GM10847 (cell line): ENCODE data around the gene UAP1.

ENCODE experiments used
- POLR2A ChIP-seq: IDR thresholded peaks from 2 replicates; pipeline ENCODE4 v1.6.1; 2011; ENCODE audit not compliant: insufficient read length; ENCODE audit errors: extremely low read depth

UAP1 gene

DNA sequence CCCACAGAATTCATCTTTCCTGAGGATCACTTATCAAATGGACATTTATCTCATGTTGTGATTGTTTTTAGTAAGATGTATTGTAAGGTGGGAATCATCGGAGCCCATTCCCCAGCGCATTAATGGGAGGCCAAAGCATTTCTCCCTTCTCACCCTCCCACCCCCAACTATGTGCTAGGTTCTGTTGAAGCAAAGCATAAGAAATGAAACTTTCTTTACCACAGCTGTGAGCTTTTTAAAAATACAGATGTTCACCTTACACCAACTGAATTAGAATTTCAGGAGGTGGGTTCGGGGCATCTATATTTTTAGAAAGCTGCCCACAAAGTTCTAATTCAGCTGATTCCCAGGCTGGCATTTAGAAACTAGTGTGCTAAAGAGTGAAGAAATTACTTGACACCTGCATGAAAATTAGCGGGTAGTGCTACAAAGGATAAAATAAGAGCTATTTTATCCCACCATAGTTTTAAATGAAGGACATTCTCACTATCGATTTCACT lies 26.3 kb downstream of the UAP1 start:
- TF ChIP-seq POLR2A: no peak

GRCh38 chr1:162590101-162590500 lies 28.6 kb downstream of the UAP1 start:
- no peak for TF ChIP-seq POLR2A

DNA sequence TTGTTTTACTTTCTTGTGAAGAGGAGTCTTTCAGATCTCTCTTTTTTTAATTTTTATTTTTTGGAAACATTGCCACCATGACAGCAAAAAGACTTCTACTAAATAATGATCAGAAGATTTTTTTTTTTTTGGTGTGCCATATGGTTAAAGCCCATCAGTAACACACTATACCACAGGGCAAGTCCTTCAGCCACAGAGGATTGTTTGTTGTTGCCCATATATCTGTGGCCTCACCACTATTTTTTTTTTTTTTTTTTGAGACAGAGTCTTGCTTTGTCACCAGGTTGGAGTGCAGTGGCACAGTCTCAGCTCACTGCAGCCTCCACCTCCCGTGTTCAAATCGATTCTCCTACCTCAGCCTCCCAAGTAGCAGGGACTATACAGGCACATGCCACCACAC lies 29.2 kb downstream of the UAP1 start:
- TF ChIP-seq POLR2A: no peak

DNA sequence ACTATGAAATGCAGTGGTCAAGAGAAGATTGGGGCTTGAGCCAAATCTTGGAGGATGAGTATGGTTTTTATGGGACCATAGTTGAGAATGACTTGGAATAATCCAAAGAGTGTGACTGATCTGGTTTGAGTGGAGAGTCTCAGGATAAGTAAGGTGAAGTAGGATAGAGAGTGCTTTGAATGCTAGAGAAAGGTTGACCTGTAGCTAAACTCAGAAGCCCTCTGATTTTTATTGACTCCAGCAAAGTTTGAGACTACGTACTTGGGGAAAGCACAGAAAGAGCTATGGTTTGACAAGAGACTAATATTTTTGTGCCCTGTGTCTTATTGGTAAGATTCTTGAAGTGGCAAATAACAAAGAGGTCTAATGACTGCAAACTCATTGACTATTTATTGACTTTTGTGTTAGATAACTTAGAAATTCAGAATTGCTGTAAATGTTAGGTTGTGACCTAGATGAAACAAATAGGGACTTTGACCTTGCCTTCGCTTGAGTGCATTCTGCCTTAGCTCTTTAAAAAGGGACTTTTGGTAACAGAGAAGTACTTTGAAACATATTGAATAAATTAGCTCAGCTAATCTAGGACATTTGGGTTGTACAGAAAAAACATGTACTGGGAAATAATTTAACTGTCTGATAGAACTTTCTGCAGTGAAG lies 35.1 kb downstream of the UAP1 start:
- TF ChIP-seq POLR2A: no peak

DNA sequence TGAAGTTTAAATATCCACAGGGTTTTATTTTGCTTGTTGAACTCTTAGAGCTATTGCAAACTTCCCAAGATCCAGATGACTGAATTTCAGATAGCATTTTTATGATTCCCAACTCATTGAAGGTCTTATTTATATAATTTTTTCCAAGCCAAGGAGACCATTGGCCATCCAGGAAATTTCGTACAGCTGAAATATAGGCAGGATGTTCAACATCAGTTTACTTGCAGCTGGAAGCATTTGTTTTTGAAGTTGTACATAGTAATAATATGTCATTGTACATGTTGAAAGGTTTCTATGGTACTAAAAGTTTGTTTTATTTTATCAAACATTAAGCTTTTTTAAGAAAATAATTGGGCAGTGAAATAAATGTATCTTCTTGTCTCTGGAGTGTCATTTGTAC lies 37.9 kb downstream of the UAP1 start:
- TF ChIP-seq POLR2A: no peak

DNA sequence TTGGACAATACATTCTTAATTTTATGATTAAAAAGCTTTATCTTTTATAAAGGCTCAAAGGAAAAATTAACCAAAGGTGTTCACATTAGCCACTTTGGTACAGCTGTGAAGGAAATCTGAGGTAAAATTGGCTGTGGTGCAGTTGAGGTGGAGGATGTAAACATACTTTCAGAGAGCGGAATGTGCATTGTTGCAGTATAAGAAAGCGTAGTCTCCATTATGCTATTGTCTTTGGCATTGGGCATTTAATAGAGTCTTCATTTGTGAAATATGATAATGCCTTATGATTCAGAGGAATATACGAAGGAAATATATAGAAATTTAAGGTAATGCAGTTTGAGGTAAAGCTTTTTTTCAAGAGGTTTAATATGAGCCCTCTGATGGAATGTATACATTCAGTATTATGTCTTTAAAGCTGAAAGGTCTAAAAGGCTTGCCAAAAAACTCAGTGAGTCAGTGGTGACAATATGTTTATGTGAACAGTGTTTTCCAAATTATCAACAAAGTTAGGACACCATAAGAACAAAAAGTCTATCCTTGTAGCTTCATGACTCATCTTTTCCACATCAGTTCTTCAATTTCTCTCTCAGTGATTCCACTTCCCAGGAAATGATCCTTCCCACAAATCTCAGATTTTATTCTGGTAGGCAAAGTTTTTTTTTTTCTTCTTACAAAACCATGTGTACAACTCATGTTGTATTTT lies 43.9 kb downstream of the UAP1 start:
- TF ChIP-seq POLR2A: no peak

DNA sequence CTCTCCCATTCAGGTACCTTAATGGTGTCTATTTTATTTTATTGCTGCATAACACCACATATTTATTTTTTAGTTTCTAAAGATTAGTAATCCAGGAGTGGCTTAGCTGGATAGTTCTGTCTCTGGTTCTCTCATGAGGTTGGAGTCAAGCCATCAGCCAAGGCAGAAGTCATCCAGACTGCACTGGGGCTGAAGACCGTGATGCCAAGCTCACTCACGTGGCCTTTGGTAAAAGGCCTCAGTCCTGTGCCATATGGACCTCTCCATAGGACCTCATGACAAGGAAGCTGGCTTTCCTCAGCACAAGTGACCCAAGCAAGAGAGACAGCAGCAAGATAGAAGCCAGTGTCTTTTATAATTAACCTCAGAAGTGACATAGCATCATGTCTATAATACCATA lies 47.8 kb downstream of the UAP1 start:
- no peak for TF ChIP-seq POLR2A

GRCh38 chr1:162612606-162613400 lies 51.3 kb downstream of the UAP1 start:
- no peak for TF ChIP-seq POLR2A

DNA sequence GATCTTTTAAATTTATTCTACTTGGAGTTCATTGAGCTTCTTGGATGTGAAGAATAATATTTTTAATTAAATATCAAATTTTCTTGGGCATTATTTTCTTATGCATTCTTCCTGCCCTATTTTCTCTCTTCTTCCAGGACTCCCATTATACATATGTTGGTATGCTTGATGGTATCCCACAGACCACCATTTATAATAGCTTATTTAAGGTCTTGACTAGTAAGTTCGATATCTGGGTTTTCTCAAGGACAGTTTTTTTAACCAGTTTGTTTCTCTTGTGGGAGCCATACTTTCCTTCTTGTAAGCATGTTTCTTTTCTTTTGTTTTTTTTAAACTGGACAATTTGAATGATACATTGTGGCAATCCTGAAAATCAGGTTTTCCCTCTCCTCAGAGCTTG lies 55.3 kb downstream of the UAP1 start:
- TF ChIP-seq POLR2A: no peak

DNA sequence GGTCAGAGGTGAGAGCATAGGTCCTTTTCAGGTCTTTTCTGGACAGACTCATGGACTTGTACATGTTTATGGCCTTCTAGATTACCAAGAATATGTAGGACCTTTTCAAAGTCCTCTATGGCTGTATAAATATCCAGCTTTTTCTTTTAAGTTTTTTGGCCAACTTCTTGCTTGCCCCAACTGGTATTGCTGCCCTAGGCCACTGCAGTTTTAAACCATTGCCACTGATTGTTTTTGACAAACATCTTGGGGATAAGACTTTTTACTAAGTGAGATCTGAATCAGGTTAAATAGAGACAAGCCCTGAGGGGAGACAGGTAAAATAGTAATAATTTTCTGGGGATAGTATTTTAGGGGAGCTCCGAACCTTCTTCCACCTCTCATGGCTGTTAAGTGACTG lies 56.0 kb downstream of the UAP1 start:
- TF ChIP-seq POLR2A: no peak

DNA sequence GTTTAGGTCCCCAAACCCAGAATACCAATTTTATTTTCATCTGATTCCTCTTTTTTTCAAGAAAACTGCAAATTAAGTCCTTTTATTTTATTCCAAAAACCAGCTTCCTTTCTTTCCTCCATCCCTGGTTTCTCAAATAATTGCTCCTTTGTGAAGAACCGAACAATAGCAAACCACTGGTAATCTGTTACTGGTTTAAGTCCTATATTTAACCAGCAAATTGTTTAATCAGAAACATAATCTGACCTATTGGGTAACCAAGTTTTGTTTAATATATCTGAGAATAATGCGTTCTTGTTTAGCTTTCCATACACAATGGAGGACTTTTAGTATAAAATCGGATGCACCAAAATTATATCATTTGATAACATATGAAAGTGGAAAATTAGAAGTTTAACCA lies 57.6 kb downstream of the UAP1 start:
- TF ChIP-seq POLR2A: no peak

- TF ChIP-seq POLR2A: no peak
These were observed 59.7 kb downstream of the UAP1 start for GRCh38 chr1:162621256-162621655.

DNA sequence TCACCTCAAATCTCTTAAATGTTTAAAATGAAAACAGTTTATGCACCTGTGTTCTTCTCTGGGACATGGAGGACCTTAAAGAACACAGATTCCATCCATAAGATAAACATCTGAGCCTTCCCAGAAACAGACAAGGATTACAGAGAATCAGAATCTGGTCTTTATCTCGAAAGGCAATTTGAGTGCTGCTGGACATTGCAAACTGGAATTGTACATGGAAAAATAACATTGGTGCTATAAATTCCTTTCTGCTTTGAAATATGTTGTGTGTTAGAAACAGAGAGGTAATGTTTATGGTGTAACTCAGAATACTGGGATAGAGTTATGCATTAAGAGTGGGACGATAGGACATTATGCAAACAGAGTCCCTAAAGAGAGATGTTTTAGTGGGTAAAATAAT lies 64.2 kb downstream of the UAP1 start:
- TF ChIP-seq POLR2A: no peak

GRCh38 chr1:162626094-162626493 lies 64.6 kb downstream of the UAP1 start:
- no peak for TF ChIP-seq POLR2A

DNA sequence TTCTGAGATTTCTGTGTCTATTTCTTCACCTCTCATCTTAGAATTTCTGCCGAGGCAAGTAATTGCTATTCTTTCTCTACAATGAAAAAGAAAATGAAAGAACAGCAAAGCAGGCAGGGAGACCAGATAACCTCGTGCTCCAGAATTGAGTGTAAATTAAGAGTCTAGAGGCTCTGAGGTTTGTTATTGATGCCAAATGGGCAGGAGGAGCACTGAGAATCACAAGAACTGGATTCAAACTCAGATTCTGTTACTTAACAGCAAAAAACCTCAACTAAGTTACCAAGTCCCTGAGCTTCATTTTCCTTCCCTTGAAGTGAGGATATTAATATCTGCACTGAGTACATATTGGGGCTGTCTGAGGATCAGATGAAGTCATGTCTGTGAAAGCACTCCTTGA lies 65.2 kb downstream of the UAP1 start:
- TF ChIP-seq POLR2A: no peak

DNA sequence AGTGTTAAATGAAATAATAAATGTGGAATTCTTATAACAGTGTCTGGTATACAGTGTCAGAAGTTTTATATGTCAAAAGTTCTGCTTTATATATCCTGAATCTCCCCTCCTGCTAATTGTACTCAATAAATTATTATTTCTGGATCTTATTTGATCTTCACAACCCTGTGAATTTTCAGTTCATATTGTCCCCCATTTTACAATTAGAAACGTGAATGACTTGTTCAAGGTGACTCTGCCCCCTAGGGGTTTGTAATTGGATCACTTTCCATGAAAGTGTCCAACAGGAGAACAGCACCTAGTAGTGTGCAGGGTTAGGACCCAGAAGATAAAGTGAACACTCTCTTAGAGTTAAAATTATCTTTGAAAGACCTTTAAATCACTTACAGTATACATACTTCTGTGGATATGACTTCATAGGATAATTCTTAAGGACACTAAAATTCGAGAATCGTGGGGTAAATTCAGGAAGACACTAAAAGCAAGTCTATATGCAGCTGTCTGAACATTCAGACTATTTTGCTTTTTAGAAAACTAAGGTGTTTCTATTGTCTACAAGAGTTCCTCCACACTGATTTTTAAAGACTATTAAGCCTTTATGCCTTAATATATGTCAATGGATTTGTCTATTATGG lies 66.3 kb downstream of the UAP1 start:
- TF ChIP-seq POLR2A: no peak

DNA sequence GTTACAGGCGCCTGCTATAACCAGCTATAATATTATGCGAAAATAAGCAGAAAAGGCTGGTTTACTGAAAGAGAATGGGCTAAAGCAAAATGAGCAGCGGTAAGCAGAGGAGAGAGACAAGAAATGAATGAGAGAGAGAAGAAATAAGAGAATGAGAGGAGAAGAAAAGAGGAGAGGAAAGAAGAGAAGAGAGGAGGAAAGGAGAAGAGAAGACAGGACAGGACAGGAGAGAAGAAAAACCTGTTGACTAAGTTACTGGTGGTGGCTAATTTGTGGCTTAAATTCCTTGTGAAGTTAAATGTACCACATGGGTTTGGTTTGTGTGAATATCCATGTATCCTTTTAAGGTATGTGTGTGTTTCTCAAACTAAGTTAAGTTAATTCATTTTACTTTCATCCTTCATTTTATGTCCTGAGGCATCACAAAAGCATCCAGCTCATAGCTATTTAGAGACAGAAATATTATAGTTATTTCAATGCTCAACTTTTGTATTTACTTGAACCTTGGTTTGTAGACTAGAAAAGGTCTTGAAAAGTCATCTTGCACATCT lies 67.6 kb downstream of the UAP1 start:
- TF ChIP-seq POLR2A: no peak
